HG03196 (cell line): ENCODE data around the gene ARHGDIB.

Experiments used
- ATAC-seq: cut with Tn5 transposase; IDR thresholded peaks from one replicate; pipeline ENCODE4 v1.9.1; 2021; ENCODE audit not compliant: unreplicated experiment

ARHGDIB gene

GRCh38 chr12:14984036-14984435 lies 22.6 kb upstream of the ARHGDIB start:
- ATAC-seq: no peak

- no peak for ATAC-seq
Observed at GRCh38 chr12:14982991-14983390, 21.6 kb upstream of the ARHGDIB start.

- no peak for ATAC-seq
Observed at GRCh38 chr12:14982562-14982961, 21.2 kb upstream of the ARHGDIB start.

GRCh38 chr12:14981049-14981448 lies 19.6 kb upstream of the ARHGDIB start:
- no peak for ATAC-seq

GRCh38 chr12:14979468-14979867 lies 18.1 kb upstream of the ARHGDIB start:
- no peak for ATAC-seq

- ATAC-seq: no peak
Observed at GRCh38 chr12:14976658-14977057, 15.3 kb upstream of the ARHGDIB start.

GRCh38 chr12:14975457-14975856 lies 14.1 kb upstream of the ARHGDIB start:
- no peak for ATAC-seq

GRCh38 chr12:14974633-14975032 lies 13.2 kb upstream of the ARHGDIB start:
- ATAC-seq: no peak

GRCh38 chr12:14972816-14973215 lies 11.4 kb upstream of the ARHGDIB start, which contains the start of gene PDE6H:
Gene PDE6H (plus strand): TSS chr12:14973042. CDS start chr12:14978013, 4,971 bp downstream.
- no peak for ATAC-seq

- no peak for ATAC-seq
Observed at GRCh38 chr12:14970473-14970872, 9.1 kb upstream of the ARHGDIB start.

GRCh38 chr12:14968478-14968877 lies 7.1 kb upstream of the ARHGDIB start:
- no peak for ATAC-seq

- no peak for ATAC-seq
Observed at GRCh38 chr12:14965221-14965620, 3.8 kb upstream of the ARHGDIB start.

GRCh38 chr12:14964406-14964805 lies 3.0 kb upstream of the ARHGDIB start:
- ATAC-seq: no peak

GRCh38 chr12:14963520-14963919 lies 2.1 kb upstream of the ARHGDIB start:
- ATAC-seq: no peak

- ATAC-seq: no peak
Observed at GRCh38 chr12:14962797-14963196, 1.4 kb upstream of the ARHGDIB start.

- ATAC-seq: no peak
Observed at GRCh38 chr12:14962153-14962539, 745 bp upstream of the ARHGDIB start.

- peak; percentile 34 for ATAC-seq
Observed at GRCh38 chr12:14960548-14961465, 594 bp downstream of the ARHGDIB start.

GRCh38 chr12:14959916-14960496 lies 1.4 kb downstream of the ARHGDIB start:
- no peak for ATAC-seq

GRCh38 chr12:14959463-14959862 lies 1.9 kb downstream of the ARHGDIB start:
- no peak for ATAC-seq

- no peak for ATAC-seq
Observed at GRCh38 chr12:14959126-14959440, 2.3 kb downstream of the ARHGDIB start.

- ATAC-seq: no peak
Observed at GRCh38 chr12:14958361-14959125, 2.9 kb downstream of the ARHGDIB start.
